Brain microvascular endothelial cell (primary cell): ENCODE measurements around the gene MAPK1.

Experiments used
- DNase-seq: peaks from one replicate; pipeline ENCODE4 v3.0.0-alpha.2; 2020
- H3K27ac ChIP-seq: fragments of 250-450 bp; sonication (Bioruptor Pico); 2 replicates; pipeline ENCODE4 v1.5.1; 2020; ENCODE audit warnings: mild to moderate bottlenecking, moderate library complexity
- H3K27me3 ChIP-seq: fragments of 250-450 bp; sonication (Bioruptor Pico); replicated peaks from 2 replicates; pipeline ENCODE4 v1.5.1; 2020; ENCODE audit warnings: mild to moderate bottlenecking
- H3K36me3 ChIP-seq: fragments of 250-450 bp; sonication (Bioruptor Pico); replicated peaks from 2 replicates; pipeline ENCODE4 v1.5.1; 2020; ENCODE audit warnings: mild to moderate bottlenecking
- H3K4me3 ChIP-seq: 2 replicates; pipeline ENCODE4 v1.5.1; 2011; ENCODE audit warnings: low read depth, mild to moderate bottlenecking, control low read depth, low read length, moderate library complexity
- CTCF ChIP-seq: IDR thresholded peaks from 2 replicates; pipeline ENCODE4 v1.5.1; 2011; ENCODE audit warnings: low read depth, mild to moderate bottlenecking, moderate library complexity, low read length, control low read depth, inconsistent platforms; ENCODE audit errors: missing control alignments
- in situ Hi-C: cut with HindIII; loops from 2 replicates; pipeline ENCODE4 v1.10.0; 2017; ENCODE audit warnings: low sequenced_read_pairs, low pct_ligation_motif_present

The MAPK1 gene

GRCh38 chr22:21860491-21861039, 6.9 kb downstream of the MAPK1 start:
- H3K27ac ChIP-seq: peak overlapping the region; percentile 10
- no peaks in the 10 kb centered on the region for H3K27me3 ChIP-seq
- no peak for TF ChIP-seq CTCF
- DNase-seq: no peak
- no peak overlapping the region for H3K4me3 ChIP-seq
- H3K36me3 ChIP-seq: no peaks in the 10 kb centered on the region
- in situ Hi-C loops: no loop called here

- in situ Hi-C loops: no loop called here
- Histone ChIP-seq H3K4me3 (no peak overlapping the region), H3K36me3 (no peaks in the 10 kb centered on the region), H3K27ac (peak overlapping the region; percentile 6), H3K27me3 (no peaks in the 10 kb centered on the region)
- TF ChIP-seq CTCF: no peak
- DNase-seq: no peak
Observed at GRCh38 chr22:21858025-21858764, 9.2 kb downstream of the MAPK1 start.

- in situ Hi-C loops: no loop called here
- Histone ChIP-seq H3K27ac (peak overlapping the region; percentile 6), H3K36me3 (no peaks in the 10 kb centered on the region), H3K4me3 (no peak overlapping the region), H3K27me3 (no peaks in the 10 kb centered on the region)
- no peak for DNase-seq
- no peak for TF ChIP-seq CTCF
Observed at GRCh38 chr22:21857481-21857914, 9.9 kb downstream of the MAPK1 start.

GRCh38 chr22:21856868-21857267, 10.6 kb downstream of the MAPK1 start:
- H3K36me3 ChIP-seq: no peaks in the 10 kb centered on the region
- DNase-seq: no peak
- in situ Hi-C loops: no loop called here
- no peak overlapping the region for H3K27ac ChIP-seq
- no peak overlapping the region for H3K4me3 ChIP-seq
- no peak for TF ChIP-seq CTCF
- H3K27me3 ChIP-seq: no peaks in the 10 kb centered on the region

GRCh38 chr22:21856197-21856596, 11.2 kb downstream of the MAPK1 start:
- in situ Hi-C loops: no loop called here
- Histone ChIP-seq H3K27ac (peak overlapping the region; percentile 6), H3K27me3 (no peaks in the 10 kb centered on the region), H3K4me3 (no peak overlapping the region), H3K36me3 (no peaks in the 10 kb centered on the region)
- no peak for DNase-seq
- TF ChIP-seq CTCF: no peak
